HFF-Myc (cell line): Measurements from ENCODE around the gene TBC1D16.

ENCODE experiments used
- DNase-seq: peaks from one replicate; pipeline ENCODE4 v3.0.0-alpha.2; 2011; ENCODE audit warnings: low read depth; ENCODE audit errors: extremely low read depth
- H3K4me3 ChIP-seq: replicated peaks from 2 replicates; pipeline ENCODE4 v1.5.1; 2011; ENCODE audit warnings: low read depth, mild to moderate bottlenecking, control low read depth, low read length
- TF ChIP-seq, protein P1 (sequence below): IDR thresholded peaks from 2 replicates; pipeline ENCODE4 v1.5.1; 2012; ENCODE audit warnings: mild to moderate bottlenecking, low read depth, low read length, control low read depth; ENCODE audit errors: missing control alignments

The TBC1D16 gene

DNA sequence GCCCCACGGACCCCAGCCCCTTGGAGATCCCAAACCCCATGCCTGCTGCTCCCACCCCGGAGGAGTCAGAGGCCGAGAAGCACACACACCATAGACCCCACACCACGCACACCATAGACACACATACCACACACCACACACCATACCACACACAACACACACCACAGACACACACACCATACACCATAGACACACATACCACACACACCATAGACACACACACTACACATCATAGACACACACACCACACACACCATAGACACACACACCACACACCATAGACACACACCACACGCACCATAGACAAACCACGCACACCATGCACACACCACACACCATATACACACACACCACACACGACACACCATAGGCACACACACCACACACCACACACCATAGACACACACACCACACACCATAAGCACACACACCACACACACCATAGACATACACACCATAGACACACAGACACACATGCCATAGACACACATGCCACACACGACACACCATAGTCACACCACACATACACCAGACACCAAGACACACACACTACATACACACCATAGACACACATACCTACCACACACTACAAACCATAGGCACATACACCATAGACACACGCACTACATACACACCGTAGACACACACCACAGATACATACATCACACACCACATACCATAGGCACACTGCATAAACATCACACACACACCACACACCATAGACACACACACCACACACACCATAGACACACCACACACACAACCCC lies 11.3 kb downstream of the TBC1D16 start:
- DNase-seq: no peak
- TF ChIP-seq, protein P1, sequence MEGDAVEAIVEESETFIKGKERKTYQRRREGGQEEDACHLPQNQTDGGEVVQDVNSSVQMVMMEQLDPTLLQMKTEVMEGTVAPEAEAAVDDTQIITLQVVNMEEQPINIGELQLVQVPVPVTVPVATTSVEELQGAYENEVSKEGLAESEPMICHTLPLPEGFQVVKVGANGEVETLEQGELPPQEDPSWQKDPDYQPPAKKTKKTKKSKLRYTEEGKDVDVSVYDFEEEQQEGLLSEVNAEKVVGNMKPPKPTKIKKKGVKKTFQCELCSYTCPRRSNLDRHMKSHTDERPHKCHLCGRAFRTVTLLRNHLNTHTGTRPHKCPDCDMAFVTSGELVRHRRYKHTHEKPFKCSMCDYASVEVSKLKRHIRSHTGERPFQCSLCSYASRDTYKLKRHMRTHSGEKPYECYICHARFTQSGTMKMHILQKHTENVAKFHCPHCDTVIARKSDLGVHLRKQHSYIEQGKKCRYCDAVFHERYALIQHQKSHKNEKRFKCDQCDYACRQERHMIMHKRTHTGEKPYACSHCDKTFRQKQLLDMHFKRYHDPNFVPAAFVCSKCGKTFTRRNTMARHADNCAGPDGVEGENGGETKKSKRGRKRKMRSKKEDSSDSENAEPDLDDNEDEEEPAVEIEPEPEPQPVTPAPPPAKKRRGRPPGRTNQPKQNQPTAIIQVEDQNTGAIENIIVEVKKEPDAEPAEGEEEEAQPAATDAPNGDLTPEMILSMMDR: no peak
- no peak overlapping the region for H3K4me3 ChIP-seq

DNA sequence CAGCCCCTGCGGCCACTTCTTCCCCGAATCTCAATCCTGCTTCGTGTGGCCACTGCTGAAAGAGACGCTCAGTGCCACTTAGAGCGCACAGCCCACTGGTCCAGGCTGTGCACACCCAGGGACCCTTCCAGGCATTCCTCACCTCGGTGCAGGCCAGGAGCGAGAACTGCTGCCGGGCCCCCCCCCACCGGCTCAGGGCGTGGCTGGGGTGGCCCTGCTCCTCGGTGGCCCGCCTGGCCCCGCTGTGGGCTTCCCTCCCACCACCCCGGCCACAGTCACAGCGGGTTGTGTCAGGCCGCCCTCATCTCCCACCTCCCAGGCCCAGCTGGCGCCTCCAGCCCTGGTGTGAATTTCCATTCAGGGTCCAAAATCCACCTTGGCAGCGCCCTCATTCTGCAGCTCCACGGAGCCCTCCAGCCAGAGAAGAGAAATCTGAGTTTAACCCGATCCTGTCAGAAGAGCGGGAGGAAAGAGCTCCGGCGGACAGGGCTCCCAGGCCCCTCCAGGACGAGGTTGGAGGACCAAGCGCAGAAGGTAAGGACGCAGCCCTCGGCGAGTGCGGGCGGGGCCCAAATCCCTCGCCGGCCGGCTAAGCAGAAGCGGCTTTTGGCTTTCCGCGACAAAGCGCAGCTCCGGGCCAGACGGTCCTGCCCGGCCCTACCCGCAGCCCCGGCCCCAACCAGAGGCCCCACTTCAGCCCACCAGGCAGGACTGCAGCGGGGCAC lies 12.0 kb downstream of the TBC1D16 start:
- no peak overlapping the region for H3K4me3 ChIP-seq
- no peak for DNase-seq
- TF ChIP-seq, protein P1: no peak

DNA sequence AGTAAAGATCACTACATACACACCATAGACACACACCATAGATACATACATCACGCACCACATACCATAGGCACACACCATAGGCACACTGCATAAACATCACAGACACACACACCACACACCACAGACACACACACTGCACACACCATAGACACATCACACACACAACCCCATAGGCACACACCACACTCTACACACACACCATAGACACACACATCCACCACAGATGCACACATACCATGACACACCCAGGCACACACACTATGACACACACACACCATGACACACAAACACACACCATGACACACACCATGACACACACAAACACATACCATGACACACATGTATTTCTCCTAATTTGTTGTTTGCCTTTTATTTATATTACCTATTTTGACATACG lies 14.1 kb downstream of the TBC1D16 start:
- TF ChIP-seq, protein P1: no peak
- no peak for DNase-seq
- H3K4me3 ChIP-seq: no peak overlapping the region

DNA sequence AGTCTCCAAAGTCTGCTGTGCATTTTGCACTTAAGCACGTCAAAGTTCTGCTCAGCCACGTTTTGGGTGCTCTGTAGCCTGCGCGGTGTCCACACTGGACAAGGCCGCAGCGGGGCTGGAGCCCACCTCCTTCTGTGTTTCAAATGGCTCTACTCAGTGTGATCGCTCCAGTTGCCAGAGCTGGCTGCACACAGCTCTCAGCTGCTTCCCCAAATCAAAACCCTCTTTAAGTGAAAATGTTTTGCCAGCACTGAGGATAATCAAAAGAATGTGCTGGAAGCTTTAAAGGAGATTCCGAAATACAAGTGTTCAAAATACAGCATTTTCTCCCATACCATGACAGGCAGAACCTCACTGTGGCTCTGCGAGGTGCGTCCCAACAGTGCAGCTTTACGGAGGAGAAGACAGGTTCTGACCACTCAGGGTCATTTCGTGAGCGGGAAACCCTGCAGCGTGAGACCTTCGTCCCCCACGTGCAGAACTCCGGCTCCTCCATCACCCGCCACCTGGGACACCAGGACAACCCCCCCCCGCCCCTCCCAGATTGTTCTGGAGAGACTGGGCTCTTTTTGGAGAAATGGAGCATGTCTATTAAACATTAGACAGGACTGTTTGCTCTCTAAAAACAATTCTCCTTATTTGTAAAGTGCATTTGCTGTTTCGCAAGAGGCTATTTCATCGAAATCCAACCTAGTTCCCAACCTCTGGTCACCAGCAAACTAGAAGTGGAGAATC lies 16.6 kb downstream of the TBC1D16 start:
- no peak for DNase-seq
- TF ChIP-seq, protein P1: no peak
- H3K4me3 ChIP-seq: no peak overlapping the region

DNA sequence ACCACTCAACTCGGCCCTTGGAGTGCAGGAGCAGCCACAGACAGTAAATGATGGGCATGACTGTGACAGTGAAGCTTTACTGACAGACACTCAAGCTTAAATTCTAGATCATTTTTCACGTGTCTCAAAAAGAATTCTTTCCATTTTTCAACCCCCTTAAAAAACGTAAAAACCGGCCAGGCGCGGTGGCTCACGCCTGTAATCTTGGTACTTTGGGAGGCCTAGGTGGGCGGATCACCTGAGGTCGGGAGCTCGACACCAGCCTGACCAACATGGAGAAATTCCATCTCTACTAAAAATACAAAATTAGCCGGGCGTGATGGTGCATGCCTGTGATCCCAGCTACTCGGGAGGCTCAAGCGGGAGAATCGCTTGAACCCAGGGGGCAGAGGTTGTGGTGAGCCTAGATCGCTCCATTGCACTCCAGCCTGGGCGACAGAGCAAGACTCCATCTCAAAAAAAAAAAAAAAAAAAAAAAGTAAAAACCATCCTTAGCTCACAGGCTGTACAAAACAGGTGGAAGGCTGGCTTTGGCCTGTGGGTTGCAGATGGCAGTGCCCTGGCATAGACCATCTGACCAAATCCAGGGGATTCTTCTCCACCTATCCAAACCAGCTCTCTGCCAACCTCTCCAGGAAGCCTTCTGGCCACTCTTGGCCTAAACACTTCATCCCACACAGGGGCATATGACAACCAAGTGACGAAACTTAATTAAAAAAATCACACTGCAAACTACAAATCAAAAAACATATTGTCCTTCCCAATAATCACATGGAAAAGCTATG lies 18.3 kb downstream of the TBC1D16 start:
- no peak overlapping the region for H3K4me3 ChIP-seq
- TF ChIP-seq, protein P1: no peak
- no peak for DNase-seq
